ENCODE results near the gene GMDS.

DNA sequence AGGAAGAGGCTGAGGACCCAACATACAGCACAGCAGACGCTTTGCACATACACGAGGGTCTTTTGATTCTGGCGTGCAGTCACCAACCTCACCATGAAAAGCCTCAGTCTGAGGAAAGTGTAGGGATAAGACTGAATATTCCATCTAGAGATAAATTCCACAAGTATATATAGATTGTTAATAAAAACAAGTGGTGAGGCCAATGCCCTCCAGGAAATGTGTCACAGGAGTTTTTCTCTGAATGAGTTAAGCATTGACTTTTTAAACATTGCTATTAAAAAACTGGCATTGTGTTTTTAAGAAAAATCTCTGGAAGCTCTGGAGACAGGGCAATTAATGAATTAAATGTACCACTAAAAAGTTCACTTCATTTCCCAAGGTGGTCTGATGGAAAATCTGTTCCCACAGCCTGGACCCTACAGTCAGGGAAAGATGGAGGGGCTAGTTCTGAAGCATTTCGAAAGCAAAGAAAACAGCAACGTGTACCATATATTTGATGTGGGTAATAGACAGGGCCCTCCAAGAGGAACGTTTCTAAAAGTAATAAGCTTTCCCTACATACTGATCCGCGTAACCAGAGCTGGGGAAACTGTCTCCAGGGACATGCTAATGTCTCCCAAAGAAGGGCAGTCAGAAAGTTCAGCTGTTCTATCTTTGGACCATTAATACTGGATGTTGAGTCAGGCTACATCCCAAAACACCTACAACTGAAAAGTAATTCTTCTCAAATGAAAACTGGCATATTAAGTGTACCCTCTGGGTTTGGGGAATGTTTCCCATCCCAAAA lies 334.6 kb downstream of the GMDS start:
- TF ChIP-seq CTCF (IDR thresholded peaks at IDR 0.05) (no peak), POLR2A (IDR thresholded peaks at IDR 0.05) (no peak)
